ENCODE measurements around the gene FOXA2.

DNA sequence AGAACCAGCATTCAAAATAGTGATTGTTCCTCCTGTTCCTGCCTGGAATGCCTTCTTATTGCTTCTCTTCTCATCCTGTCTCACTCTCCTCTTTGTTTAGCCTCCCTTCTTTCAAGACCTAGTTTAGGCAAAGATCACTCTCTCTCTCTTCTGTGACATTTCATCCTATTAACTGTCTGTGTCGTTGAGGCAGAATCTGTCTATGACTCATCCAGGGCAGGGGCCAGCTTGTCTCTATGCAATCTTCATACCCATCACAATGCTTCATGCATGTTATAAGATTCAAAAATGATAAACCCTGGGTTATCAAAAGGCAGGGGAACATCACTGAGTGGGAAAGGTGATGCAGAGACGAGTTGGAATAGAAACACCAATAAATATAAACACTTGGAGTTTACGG lies 32.2 kb upstream of the FOXA2 start:
- TF ChIP-seq ZNF274 (IDR thresholded peaks at IDR 0.05; ENCODE audit: low read depth, low read length) = no peak
- no peak for TF ChIP-seq YY1 (IDR thresholded peaks at IDR 0.05; ENCODE audit: insufficient read depth, insufficient read length)
- TF ChIP-seq SUZ12 (IDR thresholded peaks at IDR 0.05; ENCODE audit: extremely low read depth, insufficient read depth, insufficient read length) = no peak

Measured in NT2/D1 (cell line).